Measurements from ENCODE around the gene FHIT.
"Not testable (repeated sequence)": the region's sequence is repeated elsewhere in the genome, so short reads cannot be mapped to it uniquely, and the experiment has no call there.

The FHIT gene

GRCh38 chr3:61224823-61225222 is 26.4 kb downstream of the FHIT start:
- DNase-seq, result no peak

GRCh38 chr3:61223451-61223850 is 27.8 kb downstream of the FHIT start:
- no peak for DNase-seq

GRCh38 chr3:61222467-61222866 is 28.8 kb downstream of the FHIT start:
- no peak for DNase-seq

- no peak for DNase-seq
Observed at GRCh38 chr3:61221759-61222362, 29.4 kb downstream of the FHIT start.

GRCh38 chr3:61218504-61218903 is 32.7 kb downstream of the FHIT start:
- no peak for DNase-seq

- not testable (repeated sequence) for DNase-seq
Observed at GRCh38 chr3:61216171-61216570, 35.1 kb downstream of the FHIT start.

GRCh38 chr3:61202086-61202485 is 49.2 kb downstream of the FHIT start:
- no peak for DNase-seq

GRCh38 chr3:61201071-61201470 is 50.2 kb downstream of the FHIT start:
- no peak for DNase-seq

- no peak for DNase-seq
Observed at GRCh38 chr3:61200270-61200669, 51.0 kb downstream of the FHIT start.

GRCh38 chr3:61199843-61200242 is 51.4 kb downstream of the FHIT start:
- no peak for DNase-seq

GRCh38 chr3:61194892-61195538 is 56.2 kb downstream of the FHIT start:
- no peak for DNase-seq

GRCh38 chr3:61192222-61192621 is 59.0 kb downstream of the FHIT start:
- no peak for DNase-seq

- DNase-seq, result not testable (repeated sequence)
Observed at GRCh38 chr3:61190205-61190604, 61.0 kb downstream of the FHIT start.

GRCh38 chr3:61186030-61186429 is 65.2 kb downstream of the FHIT start:
- no peak for DNase-seq

- DNase-seq, result no peak
Observed at GRCh38 chr3:61184956-61185355, 66.3 kb downstream of the FHIT start.

GRCh38 chr3:61182662-61183061 is 68.6 kb downstream of the FHIT start:
- DNase-seq, result no peak

GRCh38 chr3:61181874-61182273 is 69.4 kb downstream of the FHIT start:
- no peak for DNase-seq

- no peak for DNase-seq
Observed at GRCh38 chr3:61180206-61180605, 71.0 kb downstream of the FHIT start.

- no peak for DNase-seq
Observed at GRCh38 chr3:61178167-61178566, 73.1 kb downstream of the FHIT start.

GRCh38 chr3:61177450-61177849 is 73.8 kb downstream of the FHIT start:
- no peak for DNase-seq

GRCh38 chr3:61173676-61174075 is 77.6 kb downstream of the FHIT start:
- no peak for DNase-seq

- DNase-seq, result no peak
Observed at GRCh38 chr3:61172684-61173083, 78.6 kb downstream of the FHIT start.

GRCh38 chr3:61172203-61172602 is 79.0 kb downstream of the FHIT start:
- no peak for DNase-seq

- no peak for DNase-seq
Observed at GRCh38 chr3:61169621-61170251, 81.5 kb downstream of the FHIT start.

GRCh38 chr3:61168286-61168685 is 83.0 kb downstream of the FHIT start:
- DNase-seq, result no peak

All from NCI-H187 treated with DMSO at 0.1 percent for 48 hours (cell line).